ENCODE results near the gene CAST.

CAST gene

DNA sequence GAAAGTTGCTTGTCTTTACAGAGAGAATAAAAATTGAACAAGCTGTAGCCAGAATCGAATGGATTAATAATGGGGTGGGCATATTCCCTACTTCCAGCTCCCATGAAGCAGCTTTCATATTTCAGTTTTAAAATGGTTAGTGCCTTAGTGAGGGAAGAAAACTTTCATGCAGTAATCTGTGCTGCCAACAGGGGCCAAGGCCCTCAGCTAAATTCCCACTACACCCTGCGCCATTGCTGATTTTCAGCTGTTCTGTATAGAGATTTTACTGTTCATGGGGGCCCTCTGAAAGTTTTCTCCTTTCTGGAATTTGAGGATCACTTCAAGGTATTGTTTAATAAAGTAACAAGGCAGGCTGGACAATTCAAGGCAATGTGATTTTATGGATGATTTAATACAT, 58.2 kb downstream of the CAST start:
- H3K36me3 ChIP-seq (ENCODE audit: insufficient read depth, low read length) = no peaks in the 10 kb centered on the region
- no peak overlapping the region for H3K27ac ChIP-seq (ENCODE audit: low read length)
- no peak overlapping the region for H3K9ac ChIP-seq (ENCODE audit: low read depth, low read length)
- ATAC-seq (ENCODE audit: insufficient read depth, low read depth) (0 out of 3 replicates have a peak, but pooled peaks have one; percentile 40), DNase-seq (no peak)
- H3K4me1 ChIP-seq (ENCODE audit: insufficient read depth, low read length) = no peaks in the 10 kb centered on the region
- H3K4me3 ChIP-seq (ENCODE audit: low read depth in 1 of 2, low read length in 2 of 2) = no peak overlapping the region
- H2AFZ ChIP-seq (ENCODE audit: low read depth, low read length) = no peak overlapping the region
- no peaks in the 10 kb centered on the region for H3K79me2 ChIP-seq (ENCODE audit: insufficient read depth, low read length)
- no peaks in the 10 kb centered on the region for H3K27me3 ChIP-seq (ENCODE audit: insufficient read depth, low read length, poor library complexity)
- no peak overlapping the region for H3K4me2 ChIP-seq (ENCODE audit: insufficient read depth, low read length)
- H3K9me3 ChIP-seq (ENCODE audit: insufficient read depth, low read length, severe bottlenecking) = no peaks in the 10 kb centered on the region
- no peaks in the 10 kb centered on the region for H4K20me1 ChIP-seq (ENCODE audit: insufficient read depth, low read length)
- TF ChIP-seq CTCF (IDR thresholded peaks at IDR 0.05; ENCODE audit: borderline replicate concordance, extremely low read depth, low read length, poor library complexity, severe bottlenecking) (no peak), EZH2 (IDR thresholded peaks at IDR 0.05; ENCODE audit: borderline replicate concordance, low read depth, low read length, severe bottlenecking) (no peak)

- Histone ChIP-seq H3K4me1 (ENCODE audit: insufficient read depth, low read length) (no peaks in the 10 kb centered on the region), H2AFZ (ENCODE audit: low read depth, low read length) (no peak overlapping the region), H3K9me3 (ENCODE audit: insufficient read depth, low read length, severe bottlenecking) (no peaks in the 10 kb centered on the region), H3K9ac (ENCODE audit: low read depth, low read length) (no peak overlapping the region), H3K36me3 (ENCODE audit: insufficient read depth, low read length) (no peaks in the 10 kb centered on the region), H3K27me3 (ENCODE audit: insufficient read depth, low read length, poor library complexity) (no peaks in the 10 kb centered on the region), H3K4me2 (ENCODE audit: insufficient read depth, low read length) (no peak overlapping the region), H4K20me1 (ENCODE audit: insufficient read depth, low read length) (no peaks in the 10 kb centered on the region), H3K4me3 (ENCODE audit: low read depth in 1 of 2, low read length in 2 of 2) (no peak overlapping the region), H3K79me2 (ENCODE audit: insufficient read depth, low read length) (no peaks in the 10 kb centered on the region), H3K27ac (ENCODE audit: low read length) (no peak overlapping the region)
- ATAC-seq (ENCODE audit: insufficient read depth, low read depth) = no peak
- no peak for DNase-seq
- TF ChIP-seq EZH2 (IDR thresholded peaks at IDR 0.05; ENCODE audit: borderline replicate concordance, low read depth, low read length, severe bottlenecking) (no peak), CTCF (IDR thresholded peaks at IDR 0.05; ENCODE audit: borderline replicate concordance, extremely low read depth, low read length, poor library complexity, severe bottlenecking) (no peak)
Observed at GRCh38 chr5:96721351-96721977, 59.3 kb downstream of the CAST start.

- H3K4me3 ChIP-seq (ENCODE audit: low read depth in 1 of 2, low read length in 2 of 2) = no peak overlapping the region
- H3K9ac ChIP-seq (ENCODE audit: low read depth, low read length) = no peak overlapping the region
- DNase-seq = no peak
- no peak overlapping the region for H2AFZ ChIP-seq (ENCODE audit: low read depth, low read length)
- TF ChIP-seq CTCF (IDR thresholded peaks at IDR 0.05; ENCODE audit: borderline replicate concordance, extremely low read depth, low read length, poor library complexity, severe bottlenecking) = no peak
- no peak for TF ChIP-seq EZH2 (IDR thresholded peaks at IDR 0.05; ENCODE audit: borderline replicate concordance, low read depth, low read length, severe bottlenecking)
- H3K27me3 ChIP-seq (ENCODE audit: insufficient read depth, low read length, poor library complexity) = no peaks in the 10 kb centered on the region
- no peak overlapping the region for H3K4me2 ChIP-seq (ENCODE audit: insufficient read depth, low read length)
- no peak for ATAC-seq (ENCODE audit: insufficient read depth, low read depth)
- H4K20me1 ChIP-seq (ENCODE audit: insufficient read depth, low read length) = no peaks in the 10 kb centered on the region
- no peaks in the 10 kb centered on the region for H3K4me1 ChIP-seq (ENCODE audit: insufficient read depth, low read length)
- no peak overlapping the region for H3K27ac ChIP-seq (ENCODE audit: low read length)
- no peaks in the 10 kb centered on the region for H3K36me3 ChIP-seq (ENCODE audit: insufficient read depth, low read length)
- H3K79me2 ChIP-seq (ENCODE audit: insufficient read depth, low read length) = no peaks in the 10 kb centered on the region
- no peaks in the 10 kb centered on the region for H3K9me3 ChIP-seq (ENCODE audit: insufficient read depth, low read length, severe bottlenecking)
Observed at GRCh38 chr5:96725257-96725656, 63.1 kb downstream of the CAST start.

All from DND-41 (cell line).